ENCODE data around the gene POLN.

DNA sequence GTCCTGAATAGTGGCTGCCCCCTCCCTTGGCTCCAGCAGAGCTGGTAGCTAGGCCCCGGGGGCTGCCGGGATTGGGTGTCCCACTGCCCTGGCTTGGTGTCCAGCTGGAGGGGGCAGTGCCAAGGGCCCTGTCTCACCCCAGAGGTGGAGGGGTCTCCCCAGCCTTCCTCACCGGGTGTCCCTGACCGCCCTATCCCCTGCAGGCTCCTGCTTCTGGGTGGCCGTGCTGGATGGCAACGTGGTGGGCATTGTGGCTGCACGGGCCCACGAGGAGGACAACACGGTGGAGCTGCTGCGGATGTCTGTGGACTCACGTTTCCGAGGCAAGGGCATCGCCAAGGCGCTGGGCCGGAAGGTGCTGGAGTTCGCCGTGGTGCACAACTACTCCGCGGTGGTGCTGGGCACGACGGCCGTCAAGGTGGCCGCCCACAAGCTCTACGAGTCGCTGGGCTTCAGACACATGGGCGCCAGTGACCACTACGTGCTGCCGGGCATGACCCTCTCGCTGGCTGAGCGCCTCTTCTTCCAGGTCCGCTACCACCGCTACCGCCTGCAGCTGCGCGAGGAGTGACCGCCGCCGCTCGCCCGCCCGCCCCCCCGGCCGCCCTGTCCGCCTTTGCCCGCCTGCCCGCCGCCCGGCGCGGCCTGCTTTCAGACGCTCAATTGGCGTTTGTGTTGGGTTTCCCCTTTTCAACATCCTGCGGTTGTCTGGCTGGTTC, 178.2 kb downstream of the POLN start:
- no peak for TF ChIP-seq EZH2phosphoT487 (IDR thresholded peaks at IDR 0.05; ENCODE audit: borderline replicate concordance, low read depth, low read length)
- TF ChIP-seq, protein P1, sequence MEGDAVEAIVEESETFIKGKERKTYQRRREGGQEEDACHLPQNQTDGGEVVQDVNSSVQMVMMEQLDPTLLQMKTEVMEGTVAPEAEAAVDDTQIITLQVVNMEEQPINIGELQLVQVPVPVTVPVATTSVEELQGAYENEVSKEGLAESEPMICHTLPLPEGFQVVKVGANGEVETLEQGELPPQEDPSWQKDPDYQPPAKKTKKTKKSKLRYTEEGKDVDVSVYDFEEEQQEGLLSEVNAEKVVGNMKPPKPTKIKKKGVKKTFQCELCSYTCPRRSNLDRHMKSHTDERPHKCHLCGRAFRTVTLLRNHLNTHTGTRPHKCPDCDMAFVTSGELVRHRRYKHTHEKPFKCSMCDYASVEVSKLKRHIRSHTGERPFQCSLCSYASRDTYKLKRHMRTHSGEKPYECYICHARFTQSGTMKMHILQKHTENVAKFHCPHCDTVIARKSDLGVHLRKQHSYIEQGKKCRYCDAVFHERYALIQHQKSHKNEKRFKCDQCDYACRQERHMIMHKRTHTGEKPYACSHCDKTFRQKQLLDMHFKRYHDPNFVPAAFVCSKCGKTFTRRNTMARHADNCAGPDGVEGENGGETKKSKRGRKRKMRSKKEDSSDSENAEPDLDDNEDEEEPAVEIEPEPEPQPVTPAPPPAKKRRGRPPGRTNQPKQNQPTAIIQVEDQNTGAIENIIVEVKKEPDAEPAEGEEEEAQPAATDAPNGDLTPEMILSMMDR (conservative IDR thresholded peaks at IDR 0.05; ENCODE audit: low read length): no peak

Data from OCI-LY7 (cell line).